ENCODE data around the gene INO80D. TPM values are rescaled to one million over a fixed set of nuclear protein-coding genes. Genes with fewer than 3 reads are reported as not detected.

INO80D gene
- total and polyA plus RNA-seq, 11 donors: 2.9 to 21.7 (median 14.7) TPM

DNA sequence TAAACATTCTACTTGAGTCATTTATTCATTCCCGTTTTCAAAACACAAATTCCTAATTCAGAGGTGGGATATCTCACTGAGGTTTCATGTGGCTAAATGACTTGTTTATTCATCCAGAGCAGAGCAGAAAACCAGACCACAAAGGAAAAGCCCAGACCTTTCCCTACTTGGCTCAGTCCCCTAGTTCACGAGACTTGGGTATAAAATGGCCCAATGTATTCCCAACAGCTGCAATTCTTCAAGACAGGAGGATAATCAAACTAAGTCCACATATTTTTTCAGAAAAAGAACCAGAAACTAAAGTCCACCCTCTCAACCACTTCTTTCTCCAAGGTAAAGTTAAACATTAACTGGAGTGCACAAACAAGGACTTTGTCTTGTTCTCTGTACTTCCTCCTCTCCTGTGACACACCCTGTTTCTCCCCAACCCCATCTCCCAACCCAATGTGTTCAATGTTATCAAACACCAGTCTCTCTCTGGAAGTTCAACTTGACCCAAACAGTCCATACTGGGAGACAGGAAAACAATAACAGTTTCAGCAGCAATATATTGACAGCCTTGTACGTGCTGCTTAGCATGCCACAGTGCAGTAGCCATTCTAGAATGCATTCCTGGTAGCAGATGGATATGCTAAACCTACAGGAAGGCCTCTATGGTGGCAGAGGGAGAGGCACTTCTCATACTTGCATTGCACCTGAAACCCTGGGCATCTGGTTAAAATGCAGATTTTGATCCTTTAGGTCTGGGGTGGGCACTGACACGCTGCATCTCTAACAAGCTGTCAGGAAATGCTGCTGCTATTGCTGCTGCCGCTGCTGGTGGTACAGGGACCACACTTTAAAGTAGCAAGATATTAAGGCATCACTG, 110.7 kb downstream of the INO80D start:
- no peak for TF ChIP-seq POLR2A (IDR thresholded peaks at IDR 0.05)
- TF ChIP-seq, protein P1, sequence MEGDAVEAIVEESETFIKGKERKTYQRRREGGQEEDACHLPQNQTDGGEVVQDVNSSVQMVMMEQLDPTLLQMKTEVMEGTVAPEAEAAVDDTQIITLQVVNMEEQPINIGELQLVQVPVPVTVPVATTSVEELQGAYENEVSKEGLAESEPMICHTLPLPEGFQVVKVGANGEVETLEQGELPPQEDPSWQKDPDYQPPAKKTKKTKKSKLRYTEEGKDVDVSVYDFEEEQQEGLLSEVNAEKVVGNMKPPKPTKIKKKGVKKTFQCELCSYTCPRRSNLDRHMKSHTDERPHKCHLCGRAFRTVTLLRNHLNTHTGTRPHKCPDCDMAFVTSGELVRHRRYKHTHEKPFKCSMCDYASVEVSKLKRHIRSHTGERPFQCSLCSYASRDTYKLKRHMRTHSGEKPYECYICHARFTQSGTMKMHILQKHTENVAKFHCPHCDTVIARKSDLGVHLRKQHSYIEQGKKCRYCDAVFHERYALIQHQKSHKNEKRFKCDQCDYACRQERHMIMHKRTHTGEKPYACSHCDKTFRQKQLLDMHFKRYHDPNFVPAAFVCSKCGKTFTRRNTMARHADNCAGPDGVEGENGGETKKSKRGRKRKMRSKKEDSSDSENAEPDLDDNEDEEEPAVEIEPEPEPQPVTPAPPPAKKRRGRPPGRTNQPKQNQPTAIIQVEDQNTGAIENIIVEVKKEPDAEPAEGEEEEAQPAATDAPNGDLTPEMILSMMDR (IDR thresholded peaks at IDR 0.05): no peak
- intact Hi-C loops (cut with DNase I): no loop called here
- no peaks in the 10 kb centered on the region for H3K9me3 ChIP-seq
- peaks cover 0 to 3% (median 0%) of the 10 kb centered on the region in 9 donors for H3K27me3 ChIP-seq
- no peaks in the 10 kb centered on the region for H3K36me3 ChIP-seq
- 56 to 75% (median 69%) methylated on average over 5 of the region's 5 CpGs for WGBS, 4 donors
- ATAC-seq (peak in 1 of 4 donors; percentile 31), DNase-seq (no peak)
- no peak overlapping the region for H3K4me3 ChIP-seq
- no peaks in the 10 kb centered on the region for H3K4me1 ChIP-seq
- no peak overlapping the region for H3K27ac ChIP-seq

DNA sequence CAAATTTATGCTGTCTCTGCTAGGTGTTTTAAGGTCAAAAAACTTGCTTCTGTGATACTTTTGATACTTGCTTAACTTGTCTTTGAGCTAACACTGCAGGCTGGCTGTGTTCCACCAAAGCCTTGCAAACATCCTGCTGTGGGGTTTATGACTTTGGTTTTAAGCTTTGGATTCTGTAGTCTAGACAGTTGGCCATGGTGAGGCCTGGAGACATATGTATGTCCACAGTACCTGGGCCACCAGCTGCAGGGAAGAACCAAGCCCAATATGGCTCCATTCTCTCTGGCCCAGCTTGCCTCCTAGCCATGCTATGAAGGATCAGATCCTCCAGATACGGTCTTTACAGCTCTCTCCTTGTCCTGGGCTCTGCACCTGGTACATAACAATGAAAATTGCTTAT, 113.9 kb downstream of the INO80D start:
- no peak for ATAC-seq
- 86 to 94% (median 92%) methylated on average over 1 of the region's 1 CpG for WGBS, 4 donors

DNA sequence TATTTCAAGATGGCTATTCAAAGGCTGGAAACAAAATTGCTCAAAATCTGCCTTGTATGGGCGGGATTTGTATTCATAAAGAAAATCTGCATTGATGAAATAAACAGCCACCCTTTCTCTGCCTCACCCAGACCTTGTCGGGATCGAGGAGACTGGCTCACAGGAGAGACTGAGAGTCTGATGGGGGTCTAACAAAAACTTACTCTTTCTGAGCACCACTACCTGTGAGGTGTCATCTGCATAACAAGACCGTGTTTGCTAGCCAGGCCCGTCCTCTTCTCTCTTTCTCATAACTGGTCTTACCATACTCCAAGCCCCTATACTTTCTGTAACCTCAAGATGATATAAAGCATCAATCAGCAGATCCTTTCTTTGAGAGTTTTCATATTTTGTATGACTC, 115.6 kb downstream of the INO80D start:
- no peak for TF ChIP-seq POLR2A (IDR thresholded peaks at IDR 0.05)
- TF ChIP-seq, protein P1 (IDR thresholded peaks at IDR 0.05): no peak
- DNase-seq: no peak
- ATAC-seq: no peak
- H3K36me3 ChIP-seq: no peaks in the 10 kb centered on the region
- no peak overlapping the region for H3K4me3 ChIP-seq
- H3K9me3 ChIP-seq: no peaks in the 10 kb centered on the region
- no peaks in the 10 kb centered on the region for H3K4me1 ChIP-seq
- intact Hi-C loops (cut with DNase I): no loop called here
- peaks cover 0 to 3% (median 0%) of the 10 kb centered on the region in 9 donors for H3K27me3 ChIP-seq
- WGBS, 4 donors: 64 to 69% (median 67%) methylated on average over 5 of the region's 5 CpGs
- H3K27ac ChIP-seq: no peak overlapping the region

More for the DNA sequence above, 113.9 kb downstream of the INO80D start:
- no peak overlapping the region for H3K27ac ChIP-seq
- H3K4me3 ChIP-seq: no peak overlapping the region
- peaks cover 0 to 3% (median 0%) of the 10 kb centered on the region in 9 donors for H3K27me3 ChIP-seq
- H3K36me3 ChIP-seq: no peaks in the 10 kb centered on the region
- intact Hi-C loops (cut with DNase I): no loop called here
- TF ChIP-seq, protein P1 (IDR thresholded peaks at IDR 0.05): no peak
- no peak for TF ChIP-seq POLR2A (IDR thresholded peaks at IDR 0.05)
- H3K9me3 ChIP-seq: no peaks in the 10 kb centered on the region
- H3K4me1 ChIP-seq: no peaks in the 10 kb centered on the region
- DNase-seq: no peak

DNA sequence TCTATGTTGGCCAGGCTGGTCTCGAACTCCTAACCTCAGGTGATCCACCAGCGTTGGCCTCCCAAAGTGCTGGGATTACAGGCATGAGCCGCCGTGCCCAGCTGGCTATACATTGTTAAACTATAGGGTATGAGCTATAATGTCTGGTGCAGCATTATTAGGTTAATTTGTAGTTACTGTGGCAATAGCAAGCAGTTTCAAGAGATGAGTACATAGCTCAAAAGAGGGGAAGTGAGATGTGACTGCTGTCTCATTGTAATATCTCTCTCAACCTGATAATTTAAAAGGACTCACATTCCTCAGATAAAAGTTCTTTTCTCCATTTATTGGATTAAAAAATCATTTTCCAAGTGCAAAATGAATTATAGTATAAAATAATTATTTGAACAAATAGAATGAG, 116.4 kb downstream of the INO80D start:
- Histone ChIP-seq H3K36me3 (no peaks in the 10 kb centered on the region), H3K4me3 (no peak overlapping the region), H3K27me3 (peaks cover 0 to 3% (median 0%) of the 10 kb centered on the region in 9 donors), H3K27ac (no peak overlapping the region), H3K4me1 (no peaks in the 10 kb centered on the region), H3K9me3 (no peaks in the 10 kb centered on the region)
- DNase-seq (no peak), ATAC-seq (no peak)
- WGBS, 4 donors: 86 to 96% (median 95%) methylated on average over 4 of the region's 4 CpGs
- intact Hi-C loops (cut with DNase I): no loop called here
- no peak for TF ChIP-seq POLR2A (IDR thresholded peaks at IDR 0.05)
- TF ChIP-seq, protein P1 (IDR thresholded peaks at IDR 0.05): no peak

Measured in heart left ventricle (tissue), 16 donors.